Ovary (tissue), 9 donors: ENCODE measurements around the gene ARL5C. TPM values are rescaled to one million over a fixed set of nuclear protein-coding genes. Genes with fewer than 3 reads are reported as not detected.
"Not testable (repeated sequence)": the region's sequence is repeated elsewhere in the genome, so short reads cannot be mapped to it uniquely, and the experiment has no call there.

Experiments used
- DNase-seq, 5 donors: peaks; one replicate each; pipeline ENCODE4 v3.0.0-alpha.2; 2019 to 2020
- H3K27ac ChIP-seq, 2 donors: fragments of 200-600 bp; one replicate each; pipeline versions ENCODE4 v1.5.1 to v1.8.0; 2019 to 2022
- H3K27me3 ChIP-seq: fragments of 200-600 bp; one replicate; pipeline ENCODE4 v1.8.0; 2022
- H3K36me3 ChIP-seq: fragments of 200-600 bp; sonication (generic); one replicate; pipeline ENCODE4 v1.5.1; 2019
- H3K4me1 ChIP-seq: one replicate; pipeline ENCODE4 v1.8.1; 2013; ENCODE audit warnings: mild to moderate bottlenecking, moderate library complexity; ENCODE audit not compliant: insufficient read depth
- H3K4me3 ChIP-seq: fragments of 200-600 bp; sonication (generic); one replicate; pipeline ENCODE4 v1.5.1; 2017
- H3K9me3 ChIP-seq, 2 donors: fragments of 200-600 bp in 1 of 2; sonication (generic) in 1 of 2; one replicate each; pipeline versions ENCODE4 v1.5.1 to v1.8.1; 2013 to 2019; ENCODE audit warnings: mild to moderate bottlenecking in 1 of 2, moderate library complexity in 1 of 2
- EP300 ChIP-seq: sonication (generic); formaldehyde crosslinking; IDR thresholded peaks from one replicate; pipeline ENCODE4 v1.6.1; 2017; ENCODE audit warnings: antibody characterized with exemption
- POLR2A ChIP-seq: fragments of 450-650 bp; IDR thresholded peaks from one replicate; pipeline ENCODE4 v1.6.1; 2017; ENCODE audit warnings: antibody characterized with exemption, mild to moderate bottlenecking, moderate library complexity
- WGBS, 3 donors: extraction: QIAGEN DNeasy Blood & Tissue Kit in 1 of 3; methylation state at CpG; one replicate each; pipeline versions ENCODE4 v1.1.5 to v1.1.7; 2013 to 2017; 5-methylcytosine and 5-hydroxymethylcytosine counted together
- intact Hi-C, 4 donors: fragments of 100-400 bp; cut with DNase I; formaldehyde crosslinking; loops; one replicate each; pipeline versions ENCODE4 v1.11.0 to v1.15.1; 2022 to 2023
- polyA plus RNA-seq, 2 donors: library from polyadenylated mRNA; stranded (reverse); fragments of 200-250 nt in 1 of 2; fragments of 350-450 nt in 1 of 2; fragmentation: Illumina TruSeq in 1 of 2; extraction: RNeasy Lipid Tissue Mini Kit (QIAGEN cat#74804) in 1 of 2; gene quantifications; one replicate each; pipeline ENCODE4 v1.2.3, GENCODE V29; 2013 to 2014
- total RNA-seq, 7 donors: library from RNA; depleted of rRNA in 2 of 7; stranded (reverse); fragments of >200 nt in 2 of 7; fragmentation: NEBNext Ultra II Directional in 3 of 7; extraction: Animal tissue kit (Norgen Biotek cat#: 25700) in 3 of 7; gene quantifications; one replicate each; pipeline versions ENCODE4 v1.1.0 to v1.2.4, GENCODE V29; 2016 to 2023
- TF ChIP-seq, protein P1 (sequence below), 3 donors: fragments of 450-650 bp in 2 of 3; fragments of 200-600 bp in 1 of 3; IDR thresholded peaks; one replicate each; pipeline versions ENCODE4 v1.5.1 to v1.8.0; 2016 to 2022; ENCODE audit warnings: antibody characterized with exemption in 3 of 3, mild to moderate bottlenecking in 1 of 3
- donor health status: DM: no; HTN: no; CAD: no; lungs with moderate emphysema.
- donor health status: DM: no; HTN: no; CAD: no.
- donor health status: Bipolar disorder and iron deficiency.
- donor health status: DM: yes; HTN: yes; CAD: no.
- donor health status: DM: no; HTN: no; CAD: no.
- donor health status: DM: yes; HTN: yes; CAD: no.

Gene ARL5C
- total and polyA plus RNA-seq, 9 donors: not detected

DNA sequence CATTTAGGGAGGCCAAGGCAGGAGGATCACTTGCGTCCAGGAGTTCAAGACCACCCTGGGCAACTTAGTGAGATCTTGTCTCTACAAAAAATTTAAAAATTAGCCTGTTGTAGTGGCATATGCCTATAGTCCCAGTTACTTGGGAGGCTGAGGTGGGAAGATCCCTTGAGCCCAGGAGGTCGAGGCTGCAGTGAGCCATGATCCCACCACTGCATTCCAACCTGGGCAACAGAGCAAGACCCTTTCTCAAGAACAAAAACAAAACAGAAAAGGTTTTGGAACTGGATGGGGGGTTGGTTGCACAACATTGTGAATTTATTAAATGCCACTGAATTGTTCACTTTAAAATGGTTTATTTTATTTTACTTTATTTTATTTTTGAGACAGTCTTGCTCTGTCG lies 35.8 kb downstream of the ARL5C start:
- Histone ChIP-seq H3K9me3 (no peaks in the 10 kb centered on the region), H3K27ac (no peak overlapping the region), H3K4me3 (no peak overlapping the region), H3K36me3 (no peaks in the 10 kb centered on the region), H3K4me1 (no peaks in the 10 kb centered on the region), H3K27me3 (no peaks in the 10 kb centered on the region)
- DNase-seq: no peak
- intact Hi-C loops: no loop called here
- 91 to 95% (median 94%) methylated on average over 3 of the region's 3 CpGs for WGBS, 3 donors
- TF ChIP-seq POLR2A (no peak), EP300 (no peak)
- TF ChIP-seq, protein P1, sequence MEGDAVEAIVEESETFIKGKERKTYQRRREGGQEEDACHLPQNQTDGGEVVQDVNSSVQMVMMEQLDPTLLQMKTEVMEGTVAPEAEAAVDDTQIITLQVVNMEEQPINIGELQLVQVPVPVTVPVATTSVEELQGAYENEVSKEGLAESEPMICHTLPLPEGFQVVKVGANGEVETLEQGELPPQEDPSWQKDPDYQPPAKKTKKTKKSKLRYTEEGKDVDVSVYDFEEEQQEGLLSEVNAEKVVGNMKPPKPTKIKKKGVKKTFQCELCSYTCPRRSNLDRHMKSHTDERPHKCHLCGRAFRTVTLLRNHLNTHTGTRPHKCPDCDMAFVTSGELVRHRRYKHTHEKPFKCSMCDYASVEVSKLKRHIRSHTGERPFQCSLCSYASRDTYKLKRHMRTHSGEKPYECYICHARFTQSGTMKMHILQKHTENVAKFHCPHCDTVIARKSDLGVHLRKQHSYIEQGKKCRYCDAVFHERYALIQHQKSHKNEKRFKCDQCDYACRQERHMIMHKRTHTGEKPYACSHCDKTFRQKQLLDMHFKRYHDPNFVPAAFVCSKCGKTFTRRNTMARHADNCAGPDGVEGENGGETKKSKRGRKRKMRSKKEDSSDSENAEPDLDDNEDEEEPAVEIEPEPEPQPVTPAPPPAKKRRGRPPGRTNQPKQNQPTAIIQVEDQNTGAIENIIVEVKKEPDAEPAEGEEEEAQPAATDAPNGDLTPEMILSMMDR (IDR thresholded peaks at IDR 0.05): no peak

DNA sequence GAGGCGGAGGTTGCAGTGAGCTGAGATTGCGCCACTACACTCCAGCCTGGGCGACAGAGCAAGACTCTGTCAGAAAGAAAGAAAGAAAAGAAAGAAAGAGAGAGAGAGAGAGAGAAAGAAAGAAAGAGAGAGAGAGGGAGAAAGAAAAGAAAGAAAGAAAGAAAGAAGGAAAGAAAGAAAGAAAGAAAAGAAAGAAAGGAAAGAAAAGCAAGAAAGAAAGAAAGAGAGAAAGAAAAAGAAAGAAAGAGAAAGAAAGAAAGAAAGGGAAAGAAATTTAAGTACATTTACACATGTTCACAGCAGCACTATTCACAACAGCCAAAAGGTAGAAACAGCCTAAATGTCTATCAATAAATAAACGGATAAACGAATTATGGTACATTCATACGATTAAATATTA lies 36.4 kb downstream of the ARL5C start:
- H3K27ac ChIP-seq, H3K4me1 ChIP-seq, H3K27me3 ChIP-seq, DNase-seq, H3K4me3 ChIP-seq, H3K9me3 ChIP-seq, H3K36me3 ChIP-seq: not testable (repeated sequence)
- intact Hi-C loops: loop anchor here in 1 of 4 donors (2.0 kb wide), 1 partner anchor 67 kb away; no protein-coding TSS in a partner anchor
- 72 to 81% (median 77%) methylated on average over 6 of the region's 6 CpGs for WGBS, 3 donors

DNA sequence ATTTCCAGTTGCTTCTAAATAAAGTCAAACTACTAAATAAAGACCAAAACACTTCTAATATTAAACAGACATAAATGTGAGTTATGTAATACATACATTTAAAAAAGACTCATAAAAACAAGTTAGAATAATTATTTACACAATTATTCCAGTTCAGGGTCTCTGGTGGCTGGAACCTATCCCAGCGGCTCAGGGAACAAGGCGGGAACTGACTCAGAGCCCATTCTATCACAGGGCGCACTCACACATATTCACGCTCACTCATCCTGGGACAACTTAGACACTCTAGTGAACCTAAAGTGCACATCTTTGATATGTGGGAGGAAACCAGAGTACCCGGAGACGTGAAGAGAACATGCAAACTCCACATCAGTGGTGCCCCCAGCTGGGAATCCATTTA lies 39.5 kb downstream of the ARL5C start:
- H3K9me3 ChIP-seq: no peaks in the 10 kb centered on the region
- 32 to 57% (median 52%) methylated on average over 6 of the region's 6 CpGs for WGBS, 3 donors
- no peak for TF ChIP-seq EP300
- TF ChIP-seq, protein P1 (IDR thresholded peaks at IDR 0.05): no peak
- TF ChIP-seq POLR2A: no peak

DNA sequence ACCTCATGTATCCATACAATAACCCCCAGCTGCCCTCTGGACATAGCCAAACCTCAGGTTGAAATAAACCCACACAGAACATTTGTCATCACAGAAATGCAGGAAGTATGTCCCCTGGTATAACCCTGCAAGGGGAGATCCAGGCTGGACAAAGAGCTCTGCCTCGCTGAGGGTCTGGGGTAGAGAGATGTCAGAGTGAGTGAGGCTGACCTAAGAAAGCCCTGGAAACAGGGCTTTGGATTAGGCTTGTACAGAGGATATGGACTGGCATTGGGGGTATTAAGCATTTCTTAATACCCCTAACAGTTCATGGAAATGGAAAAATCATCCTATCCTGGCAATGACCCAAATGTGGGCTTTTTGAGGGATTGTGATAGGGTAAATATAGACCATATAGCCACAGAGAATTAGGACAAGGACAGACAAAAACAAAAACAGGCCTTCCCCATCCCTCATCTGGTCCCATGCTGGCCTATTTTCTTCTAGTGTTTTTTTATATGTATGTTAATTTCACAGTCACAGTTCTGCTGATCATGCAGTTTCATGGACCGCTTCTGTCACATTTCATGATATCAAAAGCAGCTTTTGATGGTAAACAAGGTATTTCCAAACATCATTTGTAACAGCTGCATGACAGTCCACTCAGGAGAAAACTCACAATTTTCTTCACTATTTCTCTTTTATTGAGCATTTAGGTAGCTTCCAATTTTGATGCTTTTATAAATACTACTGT lies 40.7 kb downstream of the ARL5C start:
- no peaks in the 10 kb centered on the region for H3K4me1 ChIP-seq
- intact Hi-C loops: no loop called here
- no peaks in the 10 kb centered on the region for H3K27me3 ChIP-seq
- H3K27ac ChIP-seq: no peak overlapping the region
- H3K9me3 ChIP-seq: no peaks in the 10 kb centered on the region
- no peak for DNase-seq
- no peak overlapping the region for H3K4me3 ChIP-seq
- TF ChIP-seq, protein P1 (IDR thresholded peaks at IDR 0.05): no peak
- TF ChIP-seq EP300 (no peak), POLR2A (no peak)
- 90 to 96% (median 94%) methylated on average over 2 of the region's 2 CpGs for WGBS, 3 donors
- H3K36me3 ChIP-seq: no peaks in the 10 kb centered on the region

More for the DNA sequence above, 39.5 kb downstream of the ARL5C start:
- no peak overlapping the region for H3K27ac ChIP-seq
- H3K27me3 ChIP-seq: no peaks in the 10 kb centered on the region
- H3K36me3 ChIP-seq: no peaks in the 10 kb centered on the region
- intact Hi-C loops: no loop called here
- H3K4me3 ChIP-seq: no peak overlapping the region
- no peak for DNase-seq
- no peaks in the 10 kb centered on the region for H3K4me1 ChIP-seq

DNA sequence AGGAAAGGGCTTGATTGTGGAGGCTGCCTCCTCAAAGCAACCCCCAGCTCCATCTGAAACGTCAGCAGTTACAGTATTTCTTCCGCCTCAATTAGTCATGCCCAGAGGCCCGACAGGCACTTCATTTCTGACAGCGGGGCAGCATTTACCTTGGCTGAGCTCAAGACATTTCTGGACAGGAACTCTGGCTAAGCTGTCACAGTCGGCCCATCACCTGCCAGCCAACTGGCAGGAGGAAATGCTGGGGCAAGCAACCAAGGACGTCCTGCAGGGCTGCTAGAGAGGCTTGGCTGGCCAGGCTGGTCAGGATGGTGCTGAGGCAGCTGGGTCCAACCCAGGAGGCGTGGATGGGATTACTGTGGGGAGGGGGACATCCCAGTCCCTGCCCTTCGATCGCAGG lies 42.3 kb downstream of the ARL5C start:
- 91 to 92% (median 91%) methylated on average over 9 of the region's 9 CpGs for WGBS, 3 donors
- H3K4me1 ChIP-seq: no peaks in the 10 kb centered on the region
- TF ChIP-seq POLR2A: no peak
- no peak for TF ChIP-seq EP300
- TF ChIP-seq, protein P1 (IDR thresholded peaks at IDR 0.05): no peak
- H3K36me3 ChIP-seq: no peaks in the 10 kb centered on the region
- no peaks in the 10 kb centered on the region for H3K27me3 ChIP-seq
- H3K27ac ChIP-seq: no peak overlapping the region
- intact Hi-C loops: no loop called here
- no peak for DNase-seq
- no peaks in the 10 kb centered on the region for H3K9me3 ChIP-seq
- no peak overlapping the region for H3K4me3 ChIP-seq
